GM12874 (cell line): Measurements from ENCODE around the gene ZBTB20.

Source experiments
- TF ChIP-seq, protein P1 (sequence below): IDR thresholded peaks from 2 replicates; pipeline ENCODE4 v1.5.1; 2011; ENCODE audit warnings: low read depth, mild to moderate bottlenecking, control low read depth, low read length, moderate library complexity; ENCODE audit not compliant: insufficient read depth

The ZBTB20 gene

DNA sequence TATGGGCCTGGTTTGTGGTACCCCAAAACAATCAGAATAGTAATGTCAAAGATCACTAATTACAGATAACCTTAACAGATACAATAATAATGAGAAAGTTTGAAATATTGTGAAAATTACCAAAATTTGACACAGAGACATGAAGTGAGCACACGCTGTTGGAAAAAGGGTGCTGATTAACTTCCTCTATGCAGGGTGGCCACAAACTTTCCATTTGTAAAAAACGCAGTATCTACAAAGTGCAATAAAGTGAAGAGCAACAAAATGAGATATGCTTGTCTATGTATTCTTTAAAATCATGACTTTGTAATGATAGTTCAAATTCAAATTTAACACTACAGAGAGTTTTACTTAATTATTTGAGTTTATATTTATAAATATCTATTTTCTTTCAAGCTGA, 860.8 kb downstream of the ZBTB20 start:
- TF ChIP-seq, protein P1, sequence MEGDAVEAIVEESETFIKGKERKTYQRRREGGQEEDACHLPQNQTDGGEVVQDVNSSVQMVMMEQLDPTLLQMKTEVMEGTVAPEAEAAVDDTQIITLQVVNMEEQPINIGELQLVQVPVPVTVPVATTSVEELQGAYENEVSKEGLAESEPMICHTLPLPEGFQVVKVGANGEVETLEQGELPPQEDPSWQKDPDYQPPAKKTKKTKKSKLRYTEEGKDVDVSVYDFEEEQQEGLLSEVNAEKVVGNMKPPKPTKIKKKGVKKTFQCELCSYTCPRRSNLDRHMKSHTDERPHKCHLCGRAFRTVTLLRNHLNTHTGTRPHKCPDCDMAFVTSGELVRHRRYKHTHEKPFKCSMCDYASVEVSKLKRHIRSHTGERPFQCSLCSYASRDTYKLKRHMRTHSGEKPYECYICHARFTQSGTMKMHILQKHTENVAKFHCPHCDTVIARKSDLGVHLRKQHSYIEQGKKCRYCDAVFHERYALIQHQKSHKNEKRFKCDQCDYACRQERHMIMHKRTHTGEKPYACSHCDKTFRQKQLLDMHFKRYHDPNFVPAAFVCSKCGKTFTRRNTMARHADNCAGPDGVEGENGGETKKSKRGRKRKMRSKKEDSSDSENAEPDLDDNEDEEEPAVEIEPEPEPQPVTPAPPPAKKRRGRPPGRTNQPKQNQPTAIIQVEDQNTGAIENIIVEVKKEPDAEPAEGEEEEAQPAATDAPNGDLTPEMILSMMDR = no peak

DNA sequence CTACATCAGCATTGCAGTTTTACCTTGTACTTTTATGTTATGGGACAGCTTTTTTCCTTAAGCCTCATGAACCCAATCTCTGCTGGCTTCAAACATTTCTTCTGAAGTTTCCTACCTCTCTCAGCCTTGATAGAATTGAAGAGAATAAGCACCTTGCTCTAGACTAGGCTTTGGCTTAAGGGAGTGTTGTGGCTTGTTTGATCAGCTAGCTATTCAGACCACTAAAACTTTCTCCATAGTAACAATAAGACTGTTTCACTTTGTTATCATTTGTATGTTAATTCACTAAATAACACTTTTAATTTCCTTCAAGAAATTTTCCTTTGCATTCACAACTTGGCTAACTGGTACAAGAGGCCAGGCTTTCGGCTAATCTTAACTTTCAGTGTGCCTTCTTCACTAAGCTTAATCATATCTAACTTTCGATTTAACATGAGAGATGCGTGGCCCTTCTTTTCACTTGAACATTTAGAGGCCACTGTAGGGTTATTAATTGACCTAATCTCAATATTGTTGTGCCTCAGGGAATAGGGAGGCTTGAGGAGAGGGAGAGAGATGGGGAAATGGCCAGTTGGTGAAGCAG, 861.3 kb downstream of the ZBTB20 start:
- TF ChIP-seq, protein P1 = no peak

DNA sequence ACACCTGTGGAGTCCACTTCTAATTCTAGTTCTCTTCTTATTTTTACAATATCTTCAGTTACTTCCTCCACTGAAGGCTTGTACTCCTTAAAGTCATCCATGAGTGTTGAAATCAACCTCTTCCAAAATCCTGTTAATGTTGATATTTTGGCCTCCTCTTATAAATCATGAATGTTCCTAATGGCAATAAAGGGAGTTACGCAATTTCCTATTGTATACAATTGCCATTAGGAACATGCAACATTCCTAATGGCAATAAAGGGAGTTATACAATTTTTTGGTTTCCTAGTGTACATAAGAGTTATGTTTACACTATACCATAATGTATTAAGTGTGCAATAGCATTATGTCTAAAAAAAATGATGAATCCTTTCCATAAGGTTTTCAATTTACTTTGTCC, 862.4 kb downstream of the ZBTB20 start:
- TF ChIP-seq, protein P1 = no peak
